BLaER1 (cell line): Measurements from ENCODE around the gene SLC25A22.
A peak's percentile ranks its signal among the peaks of the same experiment; 100 is the strongest.

Experiments used
- H3K27ac ChIP-seq: shearing (Covaris generic); formaldehyde crosslinking; 2 replicates; pipeline ENCODE4 v1.8.1; 2022
- H3K27me3 ChIP-seq: shearing (Covaris generic); formaldehyde crosslinking; 2 replicates; pipeline ENCODE4 v1.8.1; 2022
- H3K36me3 ChIP-seq: shearing (Covaris generic); formaldehyde crosslinking; 2 replicates; pipeline ENCODE4 v1.8.1; 2022
- H3K4me1 ChIP-seq: shearing (Covaris generic); formaldehyde crosslinking; 2 replicates; pipeline ENCODE4 v1.8.1; 2022
- H3K4me2 ChIP-seq: shearing (Covaris generic); formaldehyde crosslinking; 2 replicates; pipeline ENCODE4 v1.8.1; 2022
- H3K4me3 ChIP-seq: shearing (Covaris generic); formaldehyde crosslinking; 2 replicates; pipeline ENCODE4 v1.8.1; 2022
- H3K9ac ChIP-seq: shearing (Covaris generic); formaldehyde crosslinking; 2 replicates; pipeline ENCODE4 v1.8.1; 2022
- H3K9me3 ChIP-seq: shearing (Covaris generic); formaldehyde crosslinking; 2 replicates; pipeline ENCODE4 v1.8.1; 2022
- H4K20me1 ChIP-seq: shearing (Covaris generic); formaldehyde crosslinking; 2 replicates; pipeline ENCODE4 v1.8.1; 2022
- Cebpa-rat ChIP-seq: shearing (Covaris generic); IDR thresholded peaks from 2 replicates; pipeline ENCODE4 v1.8.1; 2022

Gene SLC25A22

DNA sequence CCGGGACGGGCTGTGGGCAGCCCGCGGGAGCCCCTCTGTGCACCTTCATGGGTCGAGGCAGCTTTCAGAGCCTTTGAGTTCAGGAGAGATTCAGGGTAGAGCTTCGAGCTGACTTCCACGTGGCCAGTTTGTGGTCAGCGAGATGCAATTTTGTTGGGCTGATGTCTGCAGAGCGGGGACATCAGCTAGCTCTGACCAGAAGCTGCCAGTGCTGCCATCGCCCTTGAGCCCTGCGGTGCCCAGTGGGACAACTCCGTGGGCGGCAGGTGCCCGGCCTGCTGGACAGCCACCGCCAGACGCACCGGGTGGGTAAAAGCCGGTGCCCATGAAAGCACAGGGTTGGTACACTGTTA, 50.1 kb downstream of the SLC25A22 start:
- no peak for TF ChIP-seq Cebpa-rat
- Histone ChIP-seq H3K9me3 (no peaks in the 10 kb centered on the region), H4K20me1 (peaks cover 56% of the 10 kb centered on the region), H3K4me3 (peak overlapping the region; percentile 100), H3K36me3 (peaks cover 20% of the 10 kb centered on the region), H3K4me1 (peaks cover 31% of the 10 kb centered on the region), H3K27me3 (no peaks in the 10 kb centered on the region), H3K4me2 (peak overlapping the region; percentile 97), H3K9ac (peak overlapping the region; percentile 95), H3K27ac (peak overlapping the region; percentile 87)

DNA sequence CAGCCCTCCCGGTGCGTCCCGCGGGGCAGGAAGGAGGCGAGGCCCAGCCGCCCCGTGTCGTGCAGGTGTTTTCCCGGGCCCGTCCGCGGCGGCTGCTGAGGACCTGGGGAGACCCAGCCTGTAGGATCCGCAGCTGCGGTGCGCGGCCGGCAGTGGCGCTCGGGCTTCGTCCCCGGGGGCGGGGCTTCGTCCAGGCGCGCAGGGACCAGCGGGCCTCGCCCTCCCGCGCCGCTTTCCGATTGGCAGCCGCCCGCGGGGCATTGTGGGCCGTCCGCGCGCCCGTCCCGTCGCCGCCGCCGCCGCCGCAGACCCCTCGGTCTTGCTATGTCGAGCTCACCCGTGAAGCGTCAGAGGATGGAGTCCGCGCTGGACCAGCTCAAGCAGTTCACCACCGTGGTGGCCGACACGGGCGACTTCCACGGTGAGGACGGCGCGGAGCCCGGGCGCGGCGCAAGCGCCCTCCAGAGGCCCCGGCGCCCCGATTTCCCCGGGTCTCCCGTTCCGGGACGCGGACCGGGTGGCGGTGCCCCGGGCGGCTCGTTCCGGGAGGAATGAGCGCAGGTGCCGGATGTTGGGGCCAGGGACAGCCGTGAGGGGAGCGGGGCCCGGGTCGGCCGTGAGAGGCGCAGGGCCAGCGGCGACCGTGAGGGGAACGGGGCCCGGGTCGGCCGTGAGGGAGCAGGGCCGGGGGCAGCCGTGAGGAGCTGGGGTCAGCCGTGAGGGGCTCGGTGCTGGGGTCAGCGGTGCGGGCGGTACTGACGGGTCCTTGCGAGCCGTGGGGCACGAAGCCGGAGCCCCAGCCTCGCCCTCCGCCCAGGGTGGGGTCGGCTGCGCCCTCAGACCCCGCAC, 50.7 kb downstream of the SLC25A22 start, which contains the start of gene TALDO1:
TALDO1 (plus strand) TSS at position 307 of the 849 bp plus-strand sequence; CDS start at position 325, 18 bp downstream.
- Histone ChIP-seq H4K20me1 (peaks cover 50% of the 10 kb centered on the region), H3K9ac (peak within 1 kb of the TSS; percentile 95), H3K4me1 (peaks cover 35% of the 10 kb centered on the region), H3K9me3 (no peaks in the 10 kb centered on the region), H3K36me3 (peaks cover 14% of the 10 kb centered on the region), H3K4me2 (peak within 1 kb of the TSS; percentile 97), H3K4me3 (peak within 1 kb of the TSS; percentile 100), H3K27ac (peak within 1 kb of the TSS; percentile 87), H3K27me3 (no peaks in the 10 kb centered on the region)
- TF ChIP-seq Cebpa-rat = no peak

DNA sequence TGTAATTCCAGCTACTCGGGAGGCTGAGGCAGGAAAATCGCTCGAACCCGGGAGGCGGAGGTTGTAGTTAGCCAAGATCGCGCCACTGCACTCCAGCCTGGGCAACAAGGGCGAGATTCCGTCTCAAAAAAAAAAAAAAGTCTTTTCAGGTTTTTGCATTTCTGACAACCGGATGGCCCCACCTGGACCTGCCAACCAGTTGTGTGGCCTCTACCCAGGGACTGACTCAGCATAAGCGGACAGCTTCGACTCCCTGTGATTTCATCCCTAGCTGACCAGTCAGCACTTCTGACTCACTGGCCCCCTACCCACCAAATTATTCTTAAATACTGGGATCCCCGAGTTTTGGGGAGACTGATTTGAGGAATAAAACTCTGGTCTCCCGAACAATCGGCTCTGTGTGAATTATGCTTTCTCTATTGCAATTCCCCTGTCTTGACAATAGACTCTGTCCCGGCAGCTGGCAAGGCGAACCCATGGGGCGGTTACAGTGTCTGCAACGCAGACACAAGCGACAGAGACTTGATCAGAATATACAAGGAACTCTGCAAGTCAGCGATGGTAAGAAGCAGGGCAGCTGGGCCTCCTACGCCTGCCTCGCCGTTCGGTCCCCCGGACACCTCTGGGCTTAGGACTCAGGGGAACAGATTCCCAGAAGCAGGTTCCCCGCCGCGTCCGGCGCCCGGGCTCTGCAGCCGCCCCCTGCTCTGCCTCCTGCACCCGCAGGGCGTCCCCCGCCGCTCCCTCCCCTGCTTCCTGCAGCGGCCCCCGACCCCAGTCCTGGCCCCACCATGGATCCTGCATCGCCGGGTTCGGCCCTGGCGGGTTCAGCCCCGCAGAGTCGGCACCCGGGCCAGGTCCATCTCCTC, 51.6 kb downstream of the SLC25A22 start:
- Histone ChIP-seq H3K4me2 (peak overlapping the region; percentile 97), H3K9me3 (no peaks in the 10 kb centered on the region), H3K4me1 (peaks cover 35% of the 10 kb centered on the region), H3K9ac (peak overlapping the region; percentile 95), H3K36me3 (peaks cover 6% of the 10 kb centered on the region; the same call in 1 of the 2 replicates), H3K27ac (peak overlapping the region; percentile 87), H3K27me3 (no peaks in the 10 kb centered on the region), H3K4me3 (peak overlapping the region; percentile 100), H4K20me1 (peaks cover 42% of the 10 kb centered on the region)
- TF ChIP-seq Cebpa-rat = no peak

DNA sequence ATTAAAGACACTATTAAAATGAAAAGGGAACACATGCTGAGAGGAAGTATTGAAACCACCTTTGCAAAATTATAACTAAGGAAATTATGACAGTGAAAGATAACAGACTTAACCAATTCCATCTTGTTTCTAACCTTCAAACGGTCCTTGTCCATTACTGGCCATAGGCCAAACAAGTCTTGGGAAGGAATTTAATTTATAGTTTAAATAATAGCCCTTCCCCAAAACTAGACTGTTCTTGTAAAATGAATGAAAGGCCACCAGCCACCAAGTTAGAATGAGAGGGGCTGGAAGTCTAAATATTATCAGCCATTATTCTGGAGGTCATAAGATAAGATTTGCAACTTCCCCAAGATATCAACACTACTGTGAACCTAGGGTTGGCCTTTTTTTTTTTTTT, 52.7 kb downstream of the SLC25A22 start:
- no peaks in the 10 kb centered on the region for H3K27me3 ChIP-seq
- peaks cover 31% of the 10 kb centered on the region for H4K20me1 ChIP-seq
- H3K4me1 ChIP-seq = peaks cover 35% of the 10 kb centered on the region
- no peak for TF ChIP-seq Cebpa-rat
- no peaks in the 10 kb centered on the region for H3K36me3 ChIP-seq
- H3K4me3 ChIP-seq = no peak overlapping the region
- H3K27ac ChIP-seq = no peak overlapping the region
- H3K9me3 ChIP-seq = no peaks in the 10 kb centered on the region
- peak overlapping the region; percentile 97; the same call in 1 of the 2 replicates for H3K4me2 ChIP-seq
- H3K9ac ChIP-seq = no peak overlapping the region

DNA sequence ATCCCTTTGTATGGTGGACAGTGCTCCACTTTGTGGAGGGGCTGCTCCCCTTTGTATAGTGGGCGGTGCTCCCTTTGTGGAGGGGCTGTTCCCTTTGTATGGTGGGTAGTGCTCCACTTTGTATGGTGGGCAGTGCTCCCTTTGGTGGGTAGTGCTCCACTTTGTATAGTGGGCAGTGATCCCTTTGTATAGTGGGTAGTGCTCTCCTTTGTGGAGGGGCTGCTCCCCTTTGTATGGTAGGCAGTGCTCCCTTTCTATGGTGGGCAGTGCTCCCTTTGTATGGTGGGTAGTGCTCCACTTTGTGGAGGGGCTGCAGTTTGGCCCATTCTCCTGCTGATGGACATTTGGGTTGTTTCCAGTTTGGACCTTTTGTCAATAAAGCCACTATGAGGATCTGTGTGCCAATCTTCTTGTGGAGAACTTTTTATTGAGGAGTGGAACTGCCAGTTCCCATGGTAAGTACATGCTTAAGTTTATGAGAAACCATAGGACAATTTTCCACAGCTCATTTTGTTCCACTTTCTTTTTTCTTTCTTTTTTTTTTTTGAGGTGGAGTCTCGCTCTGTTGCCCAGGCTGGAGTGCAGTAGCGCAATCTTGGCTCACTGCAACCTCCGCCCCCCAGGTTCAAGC, 55.4 kb downstream of the SLC25A22 start:
- Histone ChIP-seq H3K9me3 (no peaks in the 10 kb centered on the region), H3K27ac (no peak overlapping the region), H3K27me3 (peaks cover 10% of the 10 kb centered on the region), H3K36me3 (no peaks in the 10 kb centered on the region), H4K20me1 (peaks cover 3% of the 10 kb centered on the region), H3K4me2 (no peak overlapping the region), H3K4me1 (peaks cover 24% of the 10 kb centered on the region), H3K4me3 (no peak overlapping the region), H3K9ac (no peak overlapping the region)
- no peak for TF ChIP-seq Cebpa-rat

DNA sequence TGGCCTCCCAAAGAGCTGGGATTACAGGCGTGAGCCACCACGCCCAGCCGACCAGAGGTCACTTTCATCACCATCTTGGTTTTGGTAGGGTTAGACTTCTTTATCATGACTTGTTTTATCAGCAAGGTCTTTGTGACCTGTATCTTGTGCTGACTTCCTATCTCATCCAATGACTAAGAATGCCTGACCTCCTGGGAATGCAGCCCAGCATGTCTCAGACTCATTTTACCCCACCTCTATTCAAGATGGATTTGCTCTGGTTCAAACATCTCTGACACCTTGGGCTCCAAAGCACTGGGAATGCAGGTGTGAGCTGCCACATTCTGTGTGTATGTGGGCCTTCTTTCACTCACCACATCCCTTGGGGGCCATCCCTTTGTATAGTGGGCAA, 55.9 kb downstream of the SLC25A22 start:
- H3K4me2 ChIP-seq = no peak overlapping the region
- peaks cover 16% of the 10 kb centered on the region for H3K27me3 ChIP-seq
- H3K36me3 ChIP-seq = no peaks in the 10 kb centered on the region
- no peak overlapping the region for H3K9ac ChIP-seq
- no peaks in the 10 kb centered on the region for H3K9me3 ChIP-seq
- no peak overlapping the region for H3K27ac ChIP-seq
- no peaks in the 10 kb centered on the region for H4K20me1 ChIP-seq
- TF ChIP-seq Cebpa-rat = no peak
- H3K4me1 ChIP-seq = peaks cover 29% of the 10 kb centered on the region
- no peak overlapping the region for H3K4me3 ChIP-seq
